SH-SY5Y (cell line): ENCODE data around the gene RPL27A.

Experiments used
- GATA2 ChIP-seq: IDR thresholded peaks from 2 replicates; pipeline ENCODE4 v1.6.1; 2011; ENCODE audit warnings: mild to moderate bottlenecking, low read depth, low read length
- GATA3 ChIP-seq: IDR thresholded peaks from 2 replicates; pipeline ENCODE4 v1.6.1; 2011; ENCODE audit warnings: low read depth, mild to moderate bottlenecking, low read length, moderate library complexity

DNA sequence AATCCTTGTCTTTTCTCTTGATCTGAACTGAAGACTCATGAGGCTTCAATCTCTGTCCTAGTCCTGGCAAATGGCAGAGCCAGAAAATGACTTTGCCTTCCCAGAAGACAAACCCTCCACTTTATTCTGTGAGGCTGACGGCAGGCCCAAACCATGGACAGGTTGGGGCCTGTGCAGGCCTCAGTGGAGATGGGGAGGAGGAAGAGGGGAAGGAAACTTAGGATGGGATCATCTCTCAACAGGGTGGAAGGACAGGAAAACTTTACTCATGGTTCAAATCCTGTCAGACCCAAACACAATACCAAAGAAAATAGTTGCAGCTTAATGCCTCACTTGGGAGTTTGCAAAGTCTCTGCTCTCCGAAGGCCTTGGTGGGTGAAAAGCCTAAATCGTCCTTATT is 9.8 kb downstream of the RPL27A start:
- TF ChIP-seq GATA2 (no peak), GATA3 (no peak)
